HFF-Myc (cell line): ENCODE results near the gene HDDC3.

Experiments
- DNase-seq: peaks from one replicate; pipeline ENCODE4 v3.0.0-alpha.2; 2011; ENCODE audit warnings: low read depth; ENCODE audit errors: extremely low read depth
- H3K4me3 ChIP-seq: replicated peaks from 2 replicates; pipeline ENCODE4 v1.5.1; 2011; ENCODE audit warnings: low read depth, mild to moderate bottlenecking, control low read depth, low read length
- CTCF ChIP-seq: IDR thresholded peaks from 2 replicates; pipeline ENCODE4 v1.5.1; 2012; ENCODE audit warnings: mild to moderate bottlenecking, low read depth, low read length, control low read depth; ENCODE audit errors: missing control alignments

Gene HDDC3

GRCh38 chr15:90914305-90915080, 17.9 kb downstream of the HDDC3 start:
- DNase-seq, result no peak
- H3K4me3 ChIP-seq, result no peak overlapping the region

GRCh38 chr15:90913398-90913944, 18.9 kb downstream of the HDDC3 start:
- TF ChIP-seq CTCF, result no peak
- no peak for DNase-seq
- H3K4me3 ChIP-seq, result no peak overlapping the region

More at GRCh38 chr15:90914305-90915080, 17.9 kb downstream of the HDDC3 start:
- no peak for TF ChIP-seq CTCF

GRCh38 chr15:90912770-90913075, 19.6 kb downstream of the HDDC3 start:
- no peak for TF ChIP-seq CTCF
- DNase-seq, result no peak
- H3K4me3 ChIP-seq, result no peak overlapping the region

DNA sequence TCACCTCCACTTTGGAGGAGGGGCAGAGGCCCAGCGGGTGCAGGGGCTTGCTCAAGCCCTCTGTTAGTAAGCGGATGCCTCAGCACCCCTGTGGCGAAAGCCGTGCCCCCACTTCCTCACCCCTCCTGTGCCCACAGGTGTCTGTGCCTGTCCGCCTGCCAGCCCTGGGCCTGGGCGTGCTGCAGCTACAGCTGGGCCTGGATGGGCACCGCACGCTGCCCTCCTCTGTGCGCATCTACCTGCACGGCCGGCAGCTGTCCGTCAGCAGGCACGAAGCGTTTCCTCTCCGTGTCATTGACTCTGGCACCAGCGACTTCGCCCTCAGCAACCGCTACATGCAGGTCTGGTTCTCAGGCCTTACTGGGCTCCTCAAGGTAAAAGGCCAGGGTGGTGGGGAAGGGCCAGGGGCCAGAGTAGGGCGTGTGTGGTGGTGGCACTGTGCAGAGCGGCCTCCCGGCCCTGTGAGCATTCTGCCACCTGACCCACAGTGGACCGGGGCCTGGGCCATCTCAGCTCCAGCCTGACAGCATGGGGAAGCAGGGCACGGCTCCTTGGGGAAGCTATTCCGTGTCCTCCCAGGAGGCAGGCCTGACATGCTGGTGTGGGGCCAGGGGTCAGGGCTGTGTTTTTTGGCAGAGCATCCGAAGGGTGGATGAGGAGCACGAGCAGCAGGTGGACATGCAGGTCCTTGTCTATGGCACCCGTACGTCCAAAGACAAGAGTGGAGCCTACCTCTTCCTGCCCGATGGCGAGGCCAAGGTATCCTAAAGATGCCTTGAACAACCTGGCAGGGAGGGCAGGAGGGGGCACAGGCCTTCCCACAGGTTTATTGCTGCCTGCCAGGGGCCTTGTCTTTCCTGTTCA, 20.2 kb downstream of the HDDC3 start:
- DNase-seq, result no peak
- no peak for TF ChIP-seq CTCF
- H3K4me3 ChIP-seq, result no peak overlapping the region

DNA sequence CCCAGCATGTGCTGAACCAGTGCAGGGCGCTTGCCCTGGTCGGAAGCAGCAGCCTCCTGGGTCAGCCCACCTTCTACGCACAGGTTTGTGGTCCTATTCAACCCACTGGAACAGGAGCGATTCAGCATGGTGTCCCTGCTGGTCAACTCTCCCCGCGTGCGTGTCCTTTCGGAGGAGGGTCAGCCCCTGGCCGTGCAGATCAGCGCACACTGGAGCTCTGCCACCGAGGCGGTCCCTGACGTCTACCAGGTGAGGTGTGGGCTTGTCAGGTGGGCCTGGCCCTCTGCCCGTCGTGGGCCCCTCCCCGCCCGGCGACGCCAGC, 21.1 kb downstream of the HDDC3 start:
- no peak for DNase-seq
- H3K4me3 ChIP-seq, result no peak overlapping the region
- no peak for TF ChIP-seq CTCF

- no peak overlapping the region for H3K4me3 ChIP-seq
- DNase-seq, result no peak
- TF ChIP-seq CTCF, result no peak
Measured at GRCh38 chr15:90910441-90911301, 21.7 kb downstream of the HDDC3 start.
